ENCODE data around the gene PARD3B.

PARD3B gene

GRCh38 chr2:204917089-204917701 is 371.9 kb downstream of the PARD3B start:
- DNase-seq (ENCODE audit: insufficient read length) (no peak), FAIRE-seq (no peak)
- TF ChIP-seq POLR2AphosphoS5 (IDR thresholded peaks at IDR 0.05; ENCODE audit: low read depth, low read length) (no peak), TAF1 (IDR thresholded peaks at IDR 0.05; ENCODE audit: borderline replicate concordance, low read depth, low read length) (no peak), POLR2A (IDR thresholded peaks at IDR 0.05; ENCODE audit: low read depth, low read length) (no peak)

GRCh38 chr2:204920776-204921175 is 375.5 kb downstream of the PARD3B start:
- TF ChIP-seq TAF1 (IDR thresholded peaks at IDR 0.05; ENCODE audit: borderline replicate concordance, low read depth, low read length) = no peak
- no peak for DNase-seq (ENCODE audit: insufficient read length)
- no peak for FAIRE-seq

GRCh38 chr2:204923957-204924356 is 378.7 kb downstream of the PARD3B start:
- FAIRE-seq (no peak), DNase-seq (ENCODE audit: insufficient read length) (no peak)
- TF ChIP-seq POLR2AphosphoS5 (IDR thresholded peaks at IDR 0.05; ENCODE audit: low read depth, low read length) (no peak), POLR2A (IDR thresholded peaks at IDR 0.05; ENCODE audit: low read depth, low read length) (no peak), TAF1 (IDR thresholded peaks at IDR 0.05; ENCODE audit: borderline replicate concordance, low read depth, low read length) (no peak)

GRCh38 chr2:204931562-204931961 is 386.3 kb downstream of the PARD3B start:
- DNase-seq (ENCODE audit: insufficient read length) (no peak), FAIRE-seq (no peak)
- TF ChIP-seq POLR2A (IDR thresholded peaks at IDR 0.05; ENCODE audit: low read depth, low read length) = no peak

GRCh38 chr2:204933735-204934374 is 388.6 kb downstream of the PARD3B start:
- no peak for DNase-seq (ENCODE audit: insufficient read length)
- FAIRE-seq = no peak

GRCh38 chr2:204944927-204945326 is 399.7 kb downstream of the PARD3B start:
- TF ChIP-seq POLR2A (IDR thresholded peaks at IDR 0.05; ENCODE audit: low read depth, low read length) = no peak
- TF ChIP-seq TAF1 (IDR thresholded peaks at IDR 0.05; ENCODE audit: borderline replicate concordance, low read depth, low read length) = no peak
- TF ChIP-seq POLR2AphosphoS5 (IDR thresholded peaks at IDR 0.05; ENCODE audit: low read depth, low read length) = no peak
- no peak for DNase-seq (ENCODE audit: insufficient read length)
- FAIRE-seq = no peak

More at GRCh38 chr2:204933735-204934374, 388.6 kb downstream of the PARD3B start:
- no peak for TF ChIP-seq POLR2AphosphoS5 (IDR thresholded peaks at IDR 0.05; ENCODE audit: low read depth, low read length)
- no peak for TF ChIP-seq POLR2A (IDR thresholded peaks at IDR 0.05; ENCODE audit: low read depth, low read length)
- no peak for TF ChIP-seq TAF1 (IDR thresholded peaks at IDR 0.05; ENCODE audit: borderline replicate concordance, low read depth, low read length)

GRCh38 chr2:204945376-204945775 is 400.1 kb downstream of the PARD3B start:
- no peak for FAIRE-seq
- TF ChIP-seq POLR2A (IDR thresholded peaks at IDR 0.05; ENCODE audit: low read depth, low read length) = no peak
- no peak for TF ChIP-seq POLR2AphosphoS5 (IDR thresholded peaks at IDR 0.05; ENCODE audit: low read depth, low read length)
- no peak for TF ChIP-seq TAF1 (IDR thresholded peaks at IDR 0.05; ENCODE audit: borderline replicate concordance, low read depth, low read length)
- DNase-seq (ENCODE audit: insufficient read length) = no peak

GRCh38 chr2:204946892-204947291 is 401.6 kb downstream of the PARD3B start:
- FAIRE-seq (no peak), DNase-seq (ENCODE audit: insufficient read length) (no peak)
- TF ChIP-seq POLR2AphosphoS5 (IDR thresholded peaks at IDR 0.05; ENCODE audit: low read depth, low read length) (no peak), TAF1 (IDR thresholded peaks at IDR 0.05; ENCODE audit: borderline replicate concordance, low read depth, low read length) (no peak), POLR2A (IDR thresholded peaks at IDR 0.05; ENCODE audit: low read depth, low read length) (no peak)

GRCh38 chr2:204947405-204947804 is 402.1 kb downstream of the PARD3B start:
- no peak for FAIRE-seq

GRCh38 chr2:204948024-204948763 is 402.9 kb downstream of the PARD3B start:
- DNase-seq (ENCODE audit: insufficient read length) (no peak), FAIRE-seq (no peak)
- TF ChIP-seq TAF1 (IDR thresholded peaks at IDR 0.05; ENCODE audit: borderline replicate concordance, low read depth, low read length) (no peak), POLR2A (IDR thresholded peaks at IDR 0.05; ENCODE audit: low read depth, low read length) (no peak), POLR2AphosphoS5 (IDR thresholded peaks at IDR 0.05; ENCODE audit: low read depth, low read length) (no peak)

More at GRCh38 chr2:204947405-204947804, 402.1 kb downstream of the PARD3B start:
- DNase-seq (ENCODE audit: insufficient read length) = no peak
- TF ChIP-seq POLR2AphosphoS5 (IDR thresholded peaks at IDR 0.05; ENCODE audit: low read depth, low read length) = no peak
- no peak for TF ChIP-seq TAF1 (IDR thresholded peaks at IDR 0.05; ENCODE audit: borderline replicate concordance, low read depth, low read length)
- no peak for TF ChIP-seq POLR2A (IDR thresholded peaks at IDR 0.05; ENCODE audit: low read depth, low read length)

- TF ChIP-seq POLR2A (IDR thresholded peaks at IDR 0.05; ENCODE audit: low read depth, low read length) = no peak
- no peak for TF ChIP-seq TAF1 (IDR thresholded peaks at IDR 0.05; ENCODE audit: borderline replicate concordance, low read depth, low read length)
- no peak for TF ChIP-seq POLR2AphosphoS5 (IDR thresholded peaks at IDR 0.05; ENCODE audit: low read depth, low read length)
- FAIRE-seq (no peak), DNase-seq (ENCODE audit: insufficient read length) (no peak)
Measured at GRCh38 chr2:204948822-204949221, 403.5 kb downstream of the PARD3B start.

Data from GM12892 (cell line).